ENCODE data around the gene PHACTR4.

- TF ChIP-seq CTCF (IDR thresholded peaks at IDR 0.05) (no peak), POLR2AphosphoS5 (IDR thresholded peaks at IDR 0.05) (no peak), EP300 (IDR thresholded peaks at IDR 0.05) (no peak), POLR2A (IDR thresholded peaks at IDR 0.05) (no peak)
These were observed 4.7 kb upstream of the PHACTR4 start for GRCh38 chr1:28364888-28365287.

Data from sigmoid colon (tissue), 4 donors.